HEK293 (cell line): ENCODE data around the gene R3HDM4.
A peak's percentile ranks its signal among the peaks of the same experiment; 100 is the strongest.

ENCODE experiments used
- CTCF ChIA-PET: fragments of 350-600 bp; formaldehyde crosslinking; extraction: SDS; loops from one replicate; lab custom pipeline; 2021; ENCODE audit warnings: antibody characterized with exemption; lab: Yijun Ruan, JAX
- POLR2A ChIA-PET: fragments of 300-600 bp; formaldehyde crosslinking; extraction: SDS; loops from one replicate; lab custom pipeline; 2020; ENCODE audit warnings: antibody characterized with exemption, inconsistent platforms; lab: Yijun Ruan, JAX
- H3K27ac ChIP-seq: fragments of 200-500 bp; sonication (Bioruptor generic); 2 replicates; pipeline ENCODE4 v1.5.1; 2014; ENCODE audit warnings: low read depth, low read length, control low read depth, inconsistent platforms; ENCODE audit errors: extremely low read depth
- H3K36me3 ChIP-seq, 2 experiments: fragments of 200-500 bp in 1 of 2; sonication (Bioruptor generic) in 1 of 2; 1 replicate in 1 of 2; 2 replicates in 1 of 2; pipeline ENCODE4 v1.5.1; 2014 to 2017; ENCODE audit warnings: inconsistent platforms in 2 of 2, low read length in 2 of 2; ENCODE audit not compliant: control insufficient read depth in 2 of 2, insufficient read depth in 1 of 2
- H3K4me1 ChIP-seq: fragments of 200-500 bp; sonication (Bioruptor generic); 2 replicates; pipeline ENCODE4 v1.5.1; 2014; ENCODE audit warnings: mild to moderate bottlenecking, low read length, inconsistent platforms; ENCODE audit not compliant: control insufficient read depth, insufficient read depth
- H3K4me3 ChIP-seq: 2 replicates; pipeline ENCODE4 v1.5.1; 2011; ENCODE audit warnings: low read depth, mild to moderate bottlenecking, control low read depth, low read length, moderate library complexity
- H3K9me3 ChIP-seq: fragments of 200-500 bp; sonication (Bioruptor generic); 2 replicates; pipeline ENCODE4 v1.5.1; 2014; ENCODE audit warnings: low read depth, low read length, inconsistent platforms; ENCODE audit not compliant: control insufficient read depth, insufficient read depth
- BCL11A ChIP-seq: fragments of 450-650 bp; formaldehyde crosslinking; IDR thresholded peaks from 2 replicates; pipeline ENCODE4 v1.5.1; 2016; ENCODE audit warnings: low read depth, missing biosample characterization, missing genetic modification characterization
- BCL11B ChIP-seq: fragments of 450-650 bp; formaldehyde crosslinking; IDR thresholded peaks from 2 replicates; pipeline ENCODE4 v1.5.1; 2016; ENCODE audit warnings: low read depth, missing biosample characterization, missing genetic modification characterization
- CTCF ChIP-seq: fragments of 450-650 bp; formaldehyde crosslinking; IDR thresholded peaks from 2 replicates; pipeline ENCODE4 v1.5.1; 2016; ENCODE audit warnings: missing biosample characterization, missing genetic modification characterization
- INSM2 ChIP-seq: fragments of 450-650 bp; formaldehyde crosslinking; IDR thresholded peaks from 2 replicates; pipeline ENCODE4 v1.5.1; 2016; ENCODE audit warnings: missing biosample characterization, missing genetic modification characterization
- KLF1 ChIP-seq: fragments of 450-650 bp; formaldehyde crosslinking; IDR thresholded peaks from 2 replicates; pipeline ENCODE4 v1.5.1; 2016; ENCODE audit warnings: missing biosample characterization, missing genetic modification characterization
- PRDM6 ChIP-seq: fragments of 450-650 bp; formaldehyde crosslinking; IDR thresholded peaks from 2 replicates; pipeline ENCODE4 v1.5.1; 2017; ENCODE audit warnings: missing biosample characterization, missing genetic modification characterization
- SP3 ChIP-seq: fragments of 450-650 bp; formaldehyde crosslinking; IDR thresholded peaks from 2 replicates; pipeline ENCODE4 v1.5.1; 2016; ENCODE audit warnings: missing biosample characterization, missing genetic modification characterization
- YY1 ChIP-seq: fragments of 450-650 bp; formaldehyde crosslinking; IDR thresholded peaks from 2 replicates; pipeline ENCODE4 v1.5.1; 2018; ENCODE audit warnings: missing biosample characterization, missing genetic modification characterization
- ZBTB17 ChIP-seq: fragments of 450-650 bp; formaldehyde crosslinking; IDR thresholded peaks from 2 replicates; pipeline ENCODE4 v1.5.1; 2016; ENCODE audit warnings: missing biosample characterization, missing genetic modification characterization
- ZBTB48 ChIP-seq: fragments of 450-650 bp; formaldehyde crosslinking; IDR thresholded peaks from 2 replicates; pipeline ENCODE4 v1.5.1; 2016; ENCODE audit warnings: missing biosample characterization, missing genetic modification characterization
- ZBTB7A ChIP-seq: fragments of 450-650 bp; formaldehyde crosslinking; IDR thresholded peaks from 2 replicates; pipeline ENCODE4 v1.5.1; 2016; ENCODE audit warnings: low read depth, missing biosample characterization, missing genetic modification characterization
- ZBTB8A ChIP-seq: fragments of 450-650 bp; formaldehyde crosslinking; IDR thresholded peaks from 2 replicates; pipeline ENCODE4 v1.5.1; 2016; ENCODE audit warnings: missing biosample characterization, missing genetic modification characterization
- ZFP41 ChIP-seq: fragments of 450-650 bp; formaldehyde crosslinking; IDR thresholded peaks from 2 replicates; pipeline ENCODE4 v1.5.1; 2016; ENCODE audit warnings: missing biosample characterization, missing genetic modification characterization, borderline replicate concordance
- ZNF10 ChIP-seq: fragments of 450-650 bp; formaldehyde crosslinking; IDR thresholded peaks from 2 replicates; pipeline ENCODE4 v1.5.1; 2017; ENCODE audit warnings: missing biosample characterization, missing genetic modification characterization
- ZNF114 ChIP-seq: fragments of 450-650 bp; formaldehyde crosslinking; IDR thresholded peaks from 2 replicates; pipeline ENCODE4 v1.5.0; 2017; ENCODE audit warnings: missing biosample characterization, missing genetic modification characterization
- ZNF146 ChIP-seq: fragments of 450-650 bp; formaldehyde crosslinking; IDR thresholded peaks from 2 replicates; pipeline ENCODE4 v1.5.1; 2016; ENCODE audit warnings: missing biosample characterization, missing genetic modification characterization
- ZNF24 ChIP-seq: fragments of 450-650 bp; formaldehyde crosslinking; IDR thresholded peaks from 2 replicates; pipeline ENCODE4 v1.5.1; 2016; ENCODE audit warnings: missing biosample characterization, missing genetic modification characterization
- ZNF341 ChIP-seq: fragments of 450-650 bp; formaldehyde crosslinking; IDR thresholded peaks from 2 replicates; pipeline ENCODE4; 2016; ENCODE audit warnings: low read depth, missing biosample characterization, missing genetic modification characterization
- ZNF544 ChIP-seq: fragments of 450-650 bp; formaldehyde crosslinking; IDR thresholded peaks from 2 replicates; pipeline ENCODE4 v1.5.0; 2017; ENCODE audit warnings: missing biosample characterization, missing genetic modification characterization
- ZNF585B ChIP-seq: fragments of 450-650 bp; formaldehyde crosslinking; IDR thresholded peaks from 2 replicates; pipeline ENCODE4 v1.5.1; 2016; ENCODE audit warnings: missing biosample characterization, missing genetic modification characterization
- ZNF629 ChIP-seq: fragments of 450-650 bp; formaldehyde crosslinking; IDR thresholded peaks from 2 replicates; pipeline ENCODE4 v1.5.1; 2017; ENCODE audit warnings: missing biosample characterization, missing genetic modification characterization
- ZNF677 ChIP-seq: fragments of 450-650 bp; IDR thresholded peaks from 2 replicates; pipeline ENCODE4 v1.5.0; 2018; ENCODE audit warnings: missing biosample characterization, mild to moderate bottlenecking, missing genetic modification characterization, moderate library complexity
- ZNF768 ChIP-seq: fragments of 450-650 bp; formaldehyde crosslinking; IDR thresholded peaks from 2 replicates; pipeline ENCODE4 v1.5.1; 2018; ENCODE audit warnings: missing biosample characterization, mild to moderate bottlenecking, missing genetic modification characterization
- ZNF777 ChIP-seq: fragments of 450-650 bp; formaldehyde crosslinking; IDR thresholded peaks from 2 replicates; pipeline ENCODE4 v1.5.1; 2017; ENCODE audit warnings: missing biosample characterization, missing genetic modification characterization, borderline replicate concordance
- ZNF791 ChIP-seq: fragments of 450-650 bp; formaldehyde crosslinking; IDR thresholded peaks from 2 replicates; pipeline ENCODE4 v1.5.1; 2016; ENCODE audit warnings: missing biosample characterization, missing genetic modification characterization
- ZNF843 ChIP-seq: fragments of 450-650 bp; formaldehyde crosslinking; IDR thresholded peaks from 2 replicates; pipeline ENCODE4 v1.5.1; 2016; ENCODE audit warnings: missing biosample characterization, missing genetic modification characterization
- ZSCAN5A ChIP-seq: fragments of 450-650 bp; formaldehyde crosslinking; IDR thresholded peaks from 2 replicates; pipeline ENCODE4 v1.5.1; 2016; ENCODE audit warnings: missing biosample characterization, missing genetic modification characterization

Gene R3HDM4

GRCh38 chr19:917323-918151 is 4.5 kb upstream of the R3HDM4 start, which contains the start of gene KISS1R:
Gene KISS1R (plus strand): TSS chr19:917333. CDS start chr19:917503, 170 bp downstream.
- POLR2A ChIA-PET, result no interaction called here
- Histone ChIP-seq H3K9me3 (no peaks in the 10 kb centered on the region), H3K36me3 (no peaks in the 10 kb centered on the region), H3K27ac (no peak within 1 kb of the TSS), H3K4me1 (peaks cover 2% of the 10 kb centered on the region; the same call in 1 of the 2 replicates), H3K4me3 (peak within 1 kb of the TSS; percentile 16)
- CTCF ChIA-PET, result interaction anchor here (0.6 to 1.6 kb wide), 5 partner anchors 67 to 441 kb away, joined by 3 to 5 read pairs (median 4); partner anchors contain the start of gene WDR18
- TF ChIP-seq ZNF341 (tag by site-specific recombination) (0 out of 2 replicates have a peak, but pooled peaks have one; percentile 38), ZNF544 (no peak), ZBTB8A (peak; percentile 44; the same call in 1 of the 2 replicates), ZNF10 (tag by site-specific recombination) (peak; percentile 51), ZNF629 (tag by site-specific recombination) (peak; percentile 75), ZNF114 (tag by site-specific recombination) (no peak), BCL11B (tag by site-specific recombination) (0 out of 2 replicates have a peak, but pooled peaks have one; percentile 15), KLF1 (tag by site-specific recombination) (0 out of 2 replicates have a peak, but pooled peaks have one; percentile 9), ZNF146 (tag by site-specific recombination) (no peak), BCL11A (tag by site-specific recombination) (peak; percentile 46; the same call in 1 of the 2 replicates), ZNF777 (tag by site-specific recombination) (peak; percentile 18; the same call in 1 of the 2 replicates), ZNF585B (tag by site-specific recombination) (no peak), SP3 (tag by site-specific recombination) (peak; percentile 6; the same call in 1 of the 2 replicates), CTCF (peak; percentile 88), ZBTB7A (tag by site-specific recombination) (no peak; the same call in 1 of the 2 replicates), ZNF24 (tag by site-specific recombination) (0 out of 2 replicates have a peak, but pooled peaks have one; percentile 14), INSM2 (tag by site-specific recombination) (no peak), ZNF791 (tag by site-specific recombination) (no peak), YY1 (no peak), ZBTB17 (tag by site-specific recombination) (0 out of 2 replicates have a peak, but pooled peaks have one; percentile 18), ZNF843 (tag by site-specific recombination) (0 out of 2 replicates have a peak, but pooled peaks have one; percentile 14), ZNF768 (tag by site-specific recombination) (peak; percentile 27; the same call in 1 of the 2 replicates), ZBTB48 (peak; percentile 49; the same call in 1 of the 2 replicates), ZNF677 (no peak; the same call in 1 of the 2 replicates), ZFP41 (tag by site-specific recombination) (no peak), PRDM6 (tag by site-specific recombination) (no peak), ZSCAN5A (tag by site-specific recombination) (peak; percentile 60; the same call in 1 of the 2 replicates)
